ENCODE measurements around the gene EIF4A3. TPM values are rescaled to one million over a fixed set of nuclear protein-coding genes. Genes with fewer than 3 reads are reported as not detected.

EIF4A3 gene
- total RNA-seq, 1 experiment from 2014 or later, result 169 TPM

DNA sequence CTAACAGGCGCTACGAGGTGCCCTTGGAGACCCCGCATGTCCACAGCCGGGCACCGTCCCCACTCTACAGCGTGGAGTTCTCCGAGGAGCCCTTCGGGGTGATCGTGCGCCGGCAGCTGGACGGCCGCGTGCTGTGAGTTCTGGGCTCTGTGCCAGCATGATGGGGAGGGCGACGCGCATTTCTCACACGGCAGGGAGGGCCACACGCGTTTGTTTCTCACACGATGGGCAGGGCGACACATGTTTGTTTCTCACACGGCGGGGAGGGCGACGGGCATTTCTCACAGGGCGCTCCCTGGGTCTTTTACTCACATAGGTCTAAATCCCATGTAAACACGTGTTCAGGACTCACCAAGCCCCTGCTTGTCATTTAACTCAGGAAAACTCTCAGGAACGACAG lies 41.2 kb downstream of the EIF4A3 start:
- Histone ChIP-seq H3K4me3 (ENCODE audit: low read depth in 2 of 2, low read length in 2 of 2) (no peak overlapping the region), H3K27me3 (ENCODE audit: control insufficient read depth, insufficient read depth, low read length) (no peaks in the 10 kb centered on the region), H3K27ac (ENCODE audit: low read length) (no peak overlapping the region), H3K36me3 (ENCODE audit: control insufficient read depth, insufficient read depth, low read length) (no peaks in the 10 kb centered on the region; the same call in 1 of the 2 replicates), H3K9me3 (ENCODE audit: control insufficient read depth, insufficient read depth, low read depth, low read length) (no peaks in the 10 kb centered on the region), H3K4me1 (ENCODE audit: control insufficient read depth, insufficient read depth, low read length) (peaks cover 7% of the 10 kb centered on the region)
- DNase-seq (ENCODE audit: low read depth, low spot score) (no peak), ATAC-seq (no peak)
- TF ChIP-seq POLR2AphosphoS5 (IDR thresholded peaks at IDR 0.05; ENCODE audit: low read depth, low read length) (no peak), TCF7L2 (IDR thresholded peaks at IDR 0.05; ENCODE audit: low read depth, low read length) (no peak), SIN3A (IDR thresholded peaks at IDR 0.05; ENCODE audit: borderline replicate concordance, insufficient read depth, low read depth, low read length) (no peak)
- TF ChIP-seq, protein P1, sequence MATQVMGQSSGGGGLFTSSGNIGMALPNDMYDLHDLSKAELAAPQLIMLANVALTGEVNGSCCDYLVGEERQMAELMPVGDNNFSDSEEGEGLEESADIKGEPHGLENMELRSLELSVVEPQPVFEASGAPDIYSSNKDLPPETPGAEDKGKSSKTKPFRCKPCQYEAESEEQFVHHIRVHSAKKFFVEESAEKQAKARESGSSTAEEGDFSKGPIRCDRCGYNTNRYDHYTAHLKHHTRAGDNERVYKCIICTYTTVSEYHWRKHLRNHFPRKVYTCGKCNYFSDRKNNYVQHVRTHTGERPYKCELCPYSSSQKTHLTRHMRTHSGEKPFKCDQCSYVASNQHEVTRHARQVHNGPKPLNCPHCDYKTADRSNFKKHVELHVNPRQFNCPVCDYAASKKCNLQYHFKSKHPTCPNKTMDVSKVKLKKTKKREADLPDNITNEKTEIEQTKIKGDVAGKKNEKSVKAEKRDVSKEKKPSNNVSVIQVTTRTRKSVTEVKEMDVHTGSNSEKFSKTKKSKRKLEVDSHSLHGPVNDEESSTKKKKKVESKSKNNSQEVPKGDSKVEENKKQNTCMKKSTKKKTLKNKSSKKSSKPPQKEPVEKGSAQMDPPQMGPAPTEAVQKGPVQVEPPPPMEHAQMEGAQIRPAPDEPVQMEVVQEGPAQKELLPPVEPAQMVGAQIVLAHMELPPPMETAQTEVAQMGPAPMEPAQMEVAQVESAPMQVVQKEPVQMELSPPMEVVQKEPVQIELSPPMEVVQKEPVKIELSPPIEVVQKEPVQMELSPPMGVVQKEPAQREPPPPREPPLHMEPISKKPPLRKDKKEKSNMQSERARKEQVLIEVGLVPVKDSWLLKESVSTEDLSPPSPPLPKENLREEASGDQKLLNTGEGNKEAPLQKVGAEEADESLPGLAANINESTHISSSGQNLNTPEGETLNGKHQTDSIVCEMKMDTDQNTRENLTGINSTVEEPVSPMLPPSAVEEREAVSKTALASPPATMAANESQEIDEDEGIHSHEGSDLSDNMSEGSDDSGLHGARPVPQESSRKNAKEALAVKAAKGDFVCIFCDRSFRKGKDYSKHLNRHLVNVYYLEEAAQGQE (IDR thresholded peaks at IDR 0.05; ENCODE audit: insufficient read depth in 1 of 2, low read depth in 2 of 2, low read length in 1 of 2), result no peak
- TF ChIP-seq, protein P2, sequence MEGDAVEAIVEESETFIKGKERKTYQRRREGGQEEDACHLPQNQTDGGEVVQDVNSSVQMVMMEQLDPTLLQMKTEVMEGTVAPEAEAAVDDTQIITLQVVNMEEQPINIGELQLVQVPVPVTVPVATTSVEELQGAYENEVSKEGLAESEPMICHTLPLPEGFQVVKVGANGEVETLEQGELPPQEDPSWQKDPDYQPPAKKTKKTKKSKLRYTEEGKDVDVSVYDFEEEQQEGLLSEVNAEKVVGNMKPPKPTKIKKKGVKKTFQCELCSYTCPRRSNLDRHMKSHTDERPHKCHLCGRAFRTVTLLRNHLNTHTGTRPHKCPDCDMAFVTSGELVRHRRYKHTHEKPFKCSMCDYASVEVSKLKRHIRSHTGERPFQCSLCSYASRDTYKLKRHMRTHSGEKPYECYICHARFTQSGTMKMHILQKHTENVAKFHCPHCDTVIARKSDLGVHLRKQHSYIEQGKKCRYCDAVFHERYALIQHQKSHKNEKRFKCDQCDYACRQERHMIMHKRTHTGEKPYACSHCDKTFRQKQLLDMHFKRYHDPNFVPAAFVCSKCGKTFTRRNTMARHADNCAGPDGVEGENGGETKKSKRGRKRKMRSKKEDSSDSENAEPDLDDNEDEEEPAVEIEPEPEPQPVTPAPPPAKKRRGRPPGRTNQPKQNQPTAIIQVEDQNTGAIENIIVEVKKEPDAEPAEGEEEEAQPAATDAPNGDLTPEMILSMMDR (IDR thresholded peaks at IDR 0.05), result no peak
- intact Hi-C loops (cut with micrococcal nuclease; ENCODE audit: unreplicated experiment) (no loop called here), in situ Hi-C loops (cut with HindIII; ENCODE audit: low pct_unique_long_range_greater_than_20kb, low sequenced_read_pairs) (no loop called here)
- CTCF ChIA-PET, result no interaction called here
- POLR2A ChIA-PET, result no interaction called here
- no TSS peak for BruUV-seq (replicated peaks)

DNA sequence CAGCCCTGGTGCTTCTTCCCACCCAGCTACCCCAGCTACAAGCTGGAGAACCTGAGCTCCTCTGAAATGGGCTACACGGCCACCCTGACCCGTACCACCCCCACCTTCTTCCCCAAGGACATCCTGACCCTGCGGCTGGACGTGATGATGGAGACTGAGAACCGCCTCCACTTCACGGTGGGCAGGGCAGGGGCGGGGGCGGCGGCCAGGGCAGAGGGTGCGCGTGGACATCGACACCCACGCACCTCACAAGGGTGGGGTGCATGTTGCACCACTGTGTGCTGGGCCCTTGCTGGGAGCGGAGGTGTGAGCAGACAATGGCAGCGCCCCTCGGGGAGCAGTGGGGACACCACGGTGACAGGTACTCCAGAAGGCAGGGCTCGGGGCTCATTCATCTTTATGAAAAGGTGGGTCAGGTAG lies 42.0 kb downstream of the EIF4A3 start:
- no peak for TF ChIP-seq POLR2AphosphoS5 (IDR thresholded peaks at IDR 0.05; ENCODE audit: low read depth, low read length)
- no peak for TF ChIP-seq TCF7L2 (IDR thresholded peaks at IDR 0.05; ENCODE audit: low read depth, low read length)
- TF ChIP-seq, protein P2 (IDR thresholded peaks at IDR 0.05), result no peak
- TF ChIP-seq, protein P1 (IDR thresholded peaks at IDR 0.05; ENCODE audit: insufficient read depth in 1 of 2, low read depth in 2 of 2, low read length in 1 of 2), result no peak
- TF ChIP-seq SIN3A (IDR thresholded peaks at IDR 0.05; ENCODE audit: borderline replicate concordance, insufficient read depth, low read depth, low read length), result no peak
- H3K36me3 ChIP-seq (ENCODE audit: control insufficient read depth, insufficient read depth, low read length), result no peaks in the 10 kb centered on the region; the same call in 1 of the 2 replicates
- no TSS peak for BruUV-seq (replicated peaks)
- in situ Hi-C loops (cut with HindIII; ENCODE audit: low pct_unique_long_range_greater_than_20kb, low sequenced_read_pairs), result no loop called here
- peaks cover 11% of the 10 kb centered on the region for H3K4me1 ChIP-seq (ENCODE audit: control insufficient read depth, insufficient read depth, low read length)
- intact Hi-C loops (cut with micrococcal nuclease; ENCODE audit: unreplicated experiment), result no loop called here
- ChIA-PET CTCF (no interaction called here), POLR2A (no interaction called here)
- ATAC-seq (no peak), DNase-seq (ENCODE audit: low read depth, low spot score) (no peak)
- H3K4me3 ChIP-seq (ENCODE audit: low read depth in 2 of 2, low read length in 2 of 2), result no peak overlapping the region
- no peak overlapping the region for H3K27ac ChIP-seq (ENCODE audit: low read length)
- H3K9me3 ChIP-seq (ENCODE audit: control insufficient read depth, insufficient read depth, low read depth, low read length), result no peaks in the 10 kb centered on the region
- no peaks in the 10 kb centered on the region for H3K27me3 ChIP-seq (ENCODE audit: control insufficient read depth, insufficient read depth, low read length)

Measured in Panc1 (cell line).